ENCODE data around the gene DOCK9. TPM values are rescaled to one million over a fixed set of nuclear protein-coding genes. Genes with fewer than 3 reads are reported as not detected.

Gene DOCK9
- total and polyA plus RNA-seq, 9 of the 15 experiments (the other 6 are each of a cell fraction or from before 2014, with no cell fraction given), result 3.5 to 25.3 (median 16.7) TPM

GRCh38 chr13:98821372-98822224 is 156.3 kb downstream of the DOCK9 start (continued):
- TF ChIP-seq HDAC3 (IDR thresholded peaks at IDR 0.05; ENCODE audit: borderline replicate concordance, partially characterized antibody), result no peak
- no peak for TF ChIP-seq CEBPB (tag; IDR thresholded peaks at IDR 0.05)
- TF ChIP-seq MTA2 (IDR thresholded peaks at IDR 0.05; ENCODE audit: low read depth), result no peak
- TF ChIP-seq RBM34 (IDR thresholded peaks at IDR 0.05; ENCODE audit: borderline replicate concordance, insufficient read depth, low read length), result no peak
- TF ChIP-seq GABPA (tag; conservative IDR thresholded peaks at IDR 0.05; ENCODE audit: low read depth), result no peak
- TF ChIP-seq TFE3 (CRISPR knock-in tag; IDR thresholded peaks at IDR 0.05), result no peak
- no peak for TF ChIP-seq NFXL1 (CRISPR knock-in tag; IDR thresholded peaks at IDR 0.05)
- no peak for TF ChIP-seq NRF1 (conservative IDR thresholded peaks at IDR 0.05 in 1 of 2, IDR thresholded peaks at IDR 0.05 in 1 of 2)
- no peak for TF ChIP-seq NFE2 (IDR thresholded peaks at IDR 0.05; ENCODE audit: low read depth)
- no peak for TF ChIP-seq MAZ (CRISPR knock-in tag; conservative IDR thresholded peaks at IDR 0.05 in 1 of 2, IDR thresholded peaks at IDR 0.05 in 1 of 2)

Data from K562 (cell line).